Right lobe of liver (tissue), 6 donors: ENCODE measurements around the gene TMEM178A. TPM values are rescaled to one million over a fixed set of nuclear protein-coding genes. Genes with fewer than 3 reads are reported as not detected.

ENCODE experiments used
- ATAC-seq, 4 donors: fragments of 200-7000 bp; cut with Tn5 transposase; one replicate each; pipeline ENCODE4 v1.9.1; 2020; ENCODE audit warnings: mild to moderate bottlenecking in 4 of 4, moderate library complexity in 4 of 4
- DNase-seq, 3 donors: peaks; one replicate each; pipeline ENCODE4 v3.0.0-alpha.2; 2020
- H3K27ac ChIP-seq, 3 donors: fragments of 200-600 bp; one replicate each; pipeline ENCODE4 v1.8.0; 2022
- H3K27me3 ChIP-seq, 2 donors: fragments of 200-600 bp; one replicate each; pipeline ENCODE4 v1.8.0; 2022
- H3K36me3 ChIP-seq, 4 donors: fragments of 200-600 bp; sonication (generic) in 1 of 4; one replicate each; pipeline versions ENCODE4 v1.5.1 to v1.8.0; 2017 to 2022; ENCODE audit warnings: control low read depth in 1 of 4
- H3K4me1 ChIP-seq, 4 donors: fragments of 200-600 bp; sonication (generic) in 1 of 4; one replicate each; pipeline versions ENCODE4 v1.5.1 to v1.8.0; 2017 to 2022; ENCODE audit warnings: control low read depth in 1 of 4
- H3K4me3 ChIP-seq, 3 donors: fragments of 200-600 bp; one replicate each; pipeline ENCODE4 v1.8.0; 2022
- H3K9me3 ChIP-seq, 4 donors: fragments of 200-600 bp; sonication (generic) in 1 of 4; one replicate each; pipeline versions ENCODE4 v1.5.1 to v1.8.0; 2017 to 2022; ENCODE audit warnings: control low read depth in 1 of 4
- POLR2A ChIP-seq: fragments of 450-650 bp; IDR thresholded peaks from one replicate; pipeline ENCODE4 v1.6.1; 2017; ENCODE audit warnings: antibody characterized with exemption, mild to moderate bottlenecking
- WGBS: methylation state at CpG from one replicate; pipeline ENCODE4 v1.1.6; 2018; ENCODE audit warnings: low coverage, low lambda C conversion rate; ENCODE audit not compliant: insufficient coverage; ENCODE audit errors: missing lambda C conversion rate; 5-methylcytosine and 5-hydroxymethylcytosine counted together
- intact Hi-C, 2 donors: fragments of 100-400 bp; cut with DNase I; formaldehyde crosslinking; loops; one replicate each; pipeline versions ENCODE4 v1.11.2 to v1.14.1; 2022
- total RNA-seq, 6 experiments: library from RNA; depleted of rRNA in 2 of 6; stranded (reverse); fragments of >200 nt in 2 of 6; fragmentation: NEBNext Ultra II Directional in 3 of 6; extraction: Animal tissue kit (Norgen Biotek cat#: 25700) in 3 of 6; gene quantifications; one replicate each; pipeline versions ENCODE4 v1.1.0 to v1.2.4, GENCODE V29; 2016 to 2023
- TF ChIP-seq, protein P1 (sequence below), 4 donors: fragments of 200-600 bp in 3 of 4; fragments of 450-650 bp in 1 of 4; IDR thresholded peaks; one replicate each; pipeline versions ENCODE4 v1.5.1 to v1.8.0; 2016 to 2022; ENCODE audit warnings: antibody characterized with exemption in 4 of 4, mild to moderate bottlenecking in 2 of 4
- donor health status: DM: no; HTN: yes; CAD: no.
- donor health status: DM: no; HTN: no; CAD: no.
- donor health status: DM: no; HTN: no; CAD: no.
- donor health status: DM: no; HTN: yes; CAD: no.
- donor health status: DM: no; HTN: yes; CAD: no.

TMEM178A gene
- total RNA-seq, 6 experiments from 2014 or later = 0.25 to 1.7 (median 1.4) TPM; not detected in 1

GRCh38 chr2:39755466-39755865, 89.7 kb downstream of the TMEM178A start:
- intact Hi-C loops = no loop called here
- WGBS = 73% methylated on average over 1 of the region's 1 CpG
- H3K36me3 ChIP-seq = peaks cover 0 to 56% (median 20%) of the 10 kb centered on the region in 4 donors

DNA sequence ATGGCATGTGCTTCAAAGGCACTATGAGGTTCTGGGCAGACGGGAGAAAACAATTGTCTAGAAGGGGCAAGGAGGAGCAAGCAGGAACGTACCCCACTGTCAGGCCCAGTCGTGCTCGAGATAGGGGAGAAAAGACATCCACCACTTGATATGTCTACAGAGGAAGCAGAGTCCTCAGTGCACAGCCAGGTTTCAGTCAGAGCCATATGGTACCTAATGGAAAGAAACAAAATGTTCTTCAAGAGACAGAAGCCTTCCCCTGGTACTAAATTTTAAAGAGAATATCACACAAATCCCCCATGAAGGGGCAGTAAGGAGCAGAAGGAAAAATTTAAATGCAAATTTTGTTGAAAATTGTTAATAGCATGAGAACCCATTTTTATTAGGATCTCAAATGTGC, 91.4 kb downstream of the TMEM178A start:
- H3K4me3 ChIP-seq = no peak overlapping the region
- H3K27me3 ChIP-seq = no peaks in the 10 kb centered on the region
- no peak overlapping the region for H3K27ac ChIP-seq
- intact Hi-C loops = no loop called here
- no peaks in the 10 kb centered on the region for H3K4me1 ChIP-seq
- DNase-seq (no peak), ATAC-seq (no peak)
- peaks cover 0 to 54% (median 22%) of the 10 kb centered on the region in 4 donors for H3K36me3 ChIP-seq
- H3K9me3 ChIP-seq = no peaks in the 10 kb centered on the region
- TF ChIP-seq, protein P1, sequence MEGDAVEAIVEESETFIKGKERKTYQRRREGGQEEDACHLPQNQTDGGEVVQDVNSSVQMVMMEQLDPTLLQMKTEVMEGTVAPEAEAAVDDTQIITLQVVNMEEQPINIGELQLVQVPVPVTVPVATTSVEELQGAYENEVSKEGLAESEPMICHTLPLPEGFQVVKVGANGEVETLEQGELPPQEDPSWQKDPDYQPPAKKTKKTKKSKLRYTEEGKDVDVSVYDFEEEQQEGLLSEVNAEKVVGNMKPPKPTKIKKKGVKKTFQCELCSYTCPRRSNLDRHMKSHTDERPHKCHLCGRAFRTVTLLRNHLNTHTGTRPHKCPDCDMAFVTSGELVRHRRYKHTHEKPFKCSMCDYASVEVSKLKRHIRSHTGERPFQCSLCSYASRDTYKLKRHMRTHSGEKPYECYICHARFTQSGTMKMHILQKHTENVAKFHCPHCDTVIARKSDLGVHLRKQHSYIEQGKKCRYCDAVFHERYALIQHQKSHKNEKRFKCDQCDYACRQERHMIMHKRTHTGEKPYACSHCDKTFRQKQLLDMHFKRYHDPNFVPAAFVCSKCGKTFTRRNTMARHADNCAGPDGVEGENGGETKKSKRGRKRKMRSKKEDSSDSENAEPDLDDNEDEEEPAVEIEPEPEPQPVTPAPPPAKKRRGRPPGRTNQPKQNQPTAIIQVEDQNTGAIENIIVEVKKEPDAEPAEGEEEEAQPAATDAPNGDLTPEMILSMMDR (IDR thresholded peaks at IDR 0.05) = no peak
- no peak for TF ChIP-seq POLR2A
- 83% methylated on average over 1 of the region's 4 CpGs for WGBS

More at GRCh38 chr2:39755466-39755865, 89.7 kb downstream of the TMEM178A start:
- TF ChIP-seq POLR2A = no peak
- TF ChIP-seq, protein P1 (IDR thresholded peaks at IDR 0.05) = no peak
- no peak for DNase-seq
- Histone ChIP-seq H3K4me3 (no peak overlapping the region), H3K9me3 (no peaks in the 10 kb centered on the region), H3K27ac (no peak overlapping the region), H3K27me3 (no peaks in the 10 kb centered on the region), H3K4me1 (no peaks in the 10 kb centered on the region)
- no peak for ATAC-seq

DNA sequence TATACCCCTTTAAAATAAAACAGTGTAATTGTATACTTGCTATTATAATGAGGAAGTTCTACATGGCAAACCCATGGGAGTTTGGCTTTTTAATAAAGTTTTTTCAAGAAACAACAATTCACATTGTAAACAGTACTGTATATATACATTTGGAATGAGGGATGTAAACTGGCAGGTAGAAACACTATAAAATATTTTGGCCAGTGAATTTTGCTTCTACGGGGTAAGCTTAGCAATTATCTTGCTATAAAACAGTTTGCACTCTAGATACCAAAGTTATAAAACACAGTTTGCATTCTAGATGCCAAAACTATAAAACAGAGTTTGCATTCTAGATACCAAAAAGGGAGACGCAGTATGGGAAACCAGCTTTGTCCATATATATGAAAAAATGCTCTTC, 96.7 kb downstream of the TMEM178A start:
- intact Hi-C loops = no loop called here
- Histone ChIP-seq H3K9me3 (no peaks in the 10 kb centered on the region), H3K4me3 (no peak overlapping the region), H3K27me3 (no peaks in the 10 kb centered on the region), H3K36me3 (peaks cover 0 to 27% (median 13%) of the 10 kb centered on the region in 4 donors), H3K4me1 (no peaks in the 10 kb centered on the region), H3K27ac (no peak overlapping the region)
- TF ChIP-seq, protein P1 (IDR thresholded peaks at IDR 0.05) = no peak
- no peak for TF ChIP-seq POLR2A
- WGBS = 100% methylated on average over 2 of the region's 2 CpGs
- DNase-seq (no peak), ATAC-seq (no peak)

Other genes with a start within 250 kb of the TMEM178A start
- gene MAP4K3, start 228.6 kb upstream of the TMEM178A start, total RNA-seq = 10 to 100 TPM; 14.5 to 24.8 (median 17.1) TPM
- gene THUMPD2, start 113.3 kb downstream of the TMEM178A start, total RNA-seq = 1 to 10 TPM; 1.6 to 4.3 (median 3.4) TPM